HepG2 (cell line): Measurements from ENCODE around the gene GPR42. TPM values are rescaled to one million over a fixed set of nuclear protein-coding genes. Genes with fewer than 3 reads are reported as not detected.

Source experiments
- CENPX ChIP-seq: sonication (generic); formaldehyde crosslinking; IDR thresholded peaks from 2 replicates; pipeline ENCODE4 v1.9.0; 2021; ENCODE audit warnings: mild to moderate bottlenecking, missing genetic modification reagents, moderate library complexity
- GMEB1 ChIP-seq: sonication (generic); formaldehyde crosslinking; IDR thresholded peaks from 2 replicates; pipeline ENCODE4 v1.5.1; 2020; ENCODE audit warnings: missing genetic modification reagents, mild to moderate bottlenecking, borderline replicate concordance
- KAT8 ChIP-seq: IDR thresholded peaks from 2 replicates; pipeline ENCODE4 v1.6.1; 2016; ENCODE audit warnings: missing genetic modification reagents, missing compliant biosample characterization
- NR3C1 ChIP-seq: sonication (generic); formaldehyde crosslinking; IDR thresholded peaks from 2 replicates; pipeline ENCODE4 v1.4.0; 2020; ENCODE audit warnings: missing genetic modification reagents
- PITX1 ChIP-seq: sonication (generic); formaldehyde crosslinking; IDR thresholded peaks from 2 replicates; pipeline ENCODE4 v1.5.1; 2020; ENCODE audit warnings: mild to moderate bottlenecking, missing genetic modification reagents
- UBTF ChIP-seq: sonication (generic); formaldehyde crosslinking; IDR thresholded peaks from 2 replicates; pipeline ENCODE4 v1.4.0; 2020; ENCODE audit warnings: mild to moderate bottlenecking, missing genetic modification reagents
- ZGPAT ChIP-seq: IDR thresholded peaks from 2 replicates; pipeline ENCODE4 v1.6.1; 2016; ENCODE audit warnings: mild to moderate bottlenecking
- ZNF276 ChIP-seq: sonication (generic); formaldehyde crosslinking; IDR thresholded peaks from 2 replicates; pipeline ENCODE4 v1.4.0; 2020; ENCODE audit warnings: mild to moderate bottlenecking, low read depth, missing genetic modification reagents
- ZNF407 ChIP-seq: sonication (generic); formaldehyde crosslinking; IDR thresholded peaks from one replicate; pipeline ENCODE4 v1.5.1; 2020; ENCODE audit warnings: mild to moderate bottlenecking, missing genetic modification reagents; ENCODE audit errors: not compliant biosample characterization
- ZNF432 ChIP-seq: sonication (generic); formaldehyde crosslinking; IDR thresholded peaks from 2 replicates; pipeline ENCODE4 v1.5.0; 2020; ENCODE audit warnings: missing genetic modification reagents, mild to moderate bottlenecking, borderline replicate concordance
- ZNF496 ChIP-seq: sonication (generic); formaldehyde crosslinking; IDR thresholded peaks from 2 replicates; pipeline ENCODE4 v1.8.1; 2023; ENCODE audit warnings: mild to moderate bottlenecking, moderate library complexity, missing genetic modification reagents; ENCODE audit not compliant: insufficient replicate concordance
- polyA plus RNA-seq, 8 experiments: library from polyadenylated mRNA; depleted of rRNA in 3 of 8; stranded (reverse) in 7 of 8; unstranded in 1 of 8; fragments of >200 nt; fragmentation: Illumina TruSeq in 4 of 8; extraction: Trizol in 4 of 8; gene quantifications; 2 replicates each; pipeline versions ENCODE4 v1.2.1 to v1.2.3, GENCODE V29; 2011 to 2016; ENCODE audit warnings: low read depth in 4 of 8, missing spikeins in 1 of 8, mixed read lengths in 1 of 8; ENCODE audit not compliant: insufficient read depth in 1 of 8
- total RNA-seq, 5 experiments: library from RNA; depleted of rRNA; stranded (reverse); fragments of >200 nt; fragmentation: Illumina TruSeq; extraction: Trizol; gene quantifications; 2 replicates each; pipeline ENCODE4 v1.2.3, GENCODE V29; 2016; ENCODE audit warnings: low read depth in 1 of 5

GPR42 gene
- total and polyA plus RNA-seq, 2 of the 13 experiments (the other 11 are each of a cell fraction or from before 2014, with no cell fraction given) = not detected

GRCh38 chr19:35352448-35353304, 18.2 kb upstream of the GPR42 start (continued):
- peak; percentile 41 for TF ChIP-seq ZNF407 (CRISPR knock-in tag)
- TF ChIP-seq GMEB1 (CRISPR knock-in tag) = no peak; the same call in 1 of the 2 replicates
- TF ChIP-seq ZGPAT = 0 out of 2 replicates have a peak, but pooled peaks have one; percentile 39
- TF ChIP-seq NR3C1 = no peak
- TF ChIP-seq CENPX = no peak
- no peak for TF ChIP-seq ZNF432 (CRISPR knock-in tag)
- no peak for TF ChIP-seq ZNF496 (CRISPR knock-in tag)
- peak; percentile 31; the same call in 1 of the 2 replicates for TF ChIP-seq PITX1 (CRISPR knock-in tag)
- no peak for TF ChIP-seq UBTF (CRISPR knock-in tag)
- TF ChIP-seq ZNF276 (CRISPR knock-in tag) = no peak
- peak; percentile 40; the same call in 1 of the 2 replicates for TF ChIP-seq KAT8 (CRISPR knock-in tag)
